GM18951 (cell line): ENCODE data around the gene ASXL1.

Source experiments
- POLR2A ChIP-seq: IDR thresholded peaks from 4 replicates; pipeline ENCODE4 v1.6.1; 2011; ENCODE audit warnings: mild to moderate bottlenecking; ENCODE audit not compliant: insufficient read length, insufficient read depth; ENCODE audit errors: extremely low read depth
- in situ Hi-C: fragments of 300-500 bp; cut with MboI; formaldehyde crosslinking; loops from one replicate; pipeline ENCODE4 v1.12.0; 2022; ENCODE audit warnings: low sequenced_read_pairs, mixed read lengths, inconsistent platforms; ENCODE audit not compliant: unreplicated experiment

Gene ASXL1

GRCh38 chr20:32436142-32436861, 78.2 kb downstream of the ASXL1 start:
- in situ Hi-C loops: no loop called here

GRCh38 chr20:32436968-32437367, 78.8 kb downstream of the ASXL1 start:
- in situ Hi-C loops: no loop called here
- TF ChIP-seq POLR2A: no peak

More at GRCh38 chr20:32436142-32436861, 78.2 kb downstream of the ASXL1 start:
- no peak for TF ChIP-seq POLR2A

GRCh38 chr20:32437391-32438074, 79.4 kb downstream of the ASXL1 start:
- no peak for TF ChIP-seq POLR2A
- in situ Hi-C loops: no loop called here

- TF ChIP-seq POLR2A: no peak
- in situ Hi-C loops: no loop called here
Measured at GRCh38 chr20:32438331-32438858, 80.3 kb downstream of the ASXL1 start.

GRCh38 chr20:32439132-32439829, 81.2 kb downstream of the ASXL1 start:
- no peak for TF ChIP-seq POLR2A

GRCh38 chr20:32440069-32440757, 82.1 kb downstream of the ASXL1 start:
- no peak for TF ChIP-seq POLR2A
- in situ Hi-C loops: no loop called here

More at GRCh38 chr20:32439132-32439829, 81.2 kb downstream of the ASXL1 start:
- in situ Hi-C loops: no loop called here

- in situ Hi-C loops: no loop called here
- no peak for TF ChIP-seq POLR2A
Measured at GRCh38 chr20:32440758-32441078, 82.6 kb downstream of the ASXL1 start.

GRCh38 chr20:32441638-32442037, 83.5 kb downstream of the ASXL1 start:
- no peak for TF ChIP-seq POLR2A
- in situ Hi-C loops: no loop called here

- TF ChIP-seq POLR2A: no peak
- in situ Hi-C loops: no loop called here
Measured at GRCh38 chr20:32442630-32443373, 84.7 kb downstream of the ASXL1 start.

- no peak for TF ChIP-seq POLR2A
- in situ Hi-C loops: no loop called here
Measured at GRCh38 chr20:32443386-32443974, 85.3 kb downstream of the ASXL1 start.

- in situ Hi-C loops: no loop called here
- no peak for TF ChIP-seq POLR2A
Measured at GRCh38 chr20:32444474-32445220, 86.5 kb downstream of the ASXL1 start.
